Activated naive CD8-positive, alpha-beta T cell (primary cell): Measurements from ENCODE around the gene MARCHF6.
A peak's percentile ranks its signal among the peaks of the same experiment; 100 is the strongest.
"Not testable (repeated sequence)": the region's sequence is repeated elsewhere in the genome, so short reads cannot be mapped to it uniquely, and the experiment has no call there.

Source experiments
- H3K27ac Mint-ChIP-seq: one replicate; pipeline ENCODE4 v1.8.0; 2021; ENCODE audit warnings: mixed read lengths
- H3K27me3 Mint-ChIP-seq: one replicate; pipeline ENCODE4 v1.8.0; 2021; ENCODE audit warnings: mixed read lengths
- H3K36me3 Mint-ChIP-seq: one replicate; pipeline ENCODE4 v1.8.0; 2021; ENCODE audit warnings: mixed read lengths
- H3K4me1 Mint-ChIP-seq: one replicate; pipeline ENCODE4 v1.8.0; 2021; ENCODE audit warnings: low read depth, mixed read lengths
- H3K4me3 Mint-ChIP-seq: one replicate; pipeline ENCODE4 v1.8.0; 2021; ENCODE audit warnings: mild to moderate bottlenecking, mixed read lengths
- H3K9me3 Mint-ChIP-seq: one replicate; pipeline ENCODE4 v1.8.0; 2021; ENCODE audit warnings: low read depth, mixed read lengths

The MARCHF6 gene

DNA sequence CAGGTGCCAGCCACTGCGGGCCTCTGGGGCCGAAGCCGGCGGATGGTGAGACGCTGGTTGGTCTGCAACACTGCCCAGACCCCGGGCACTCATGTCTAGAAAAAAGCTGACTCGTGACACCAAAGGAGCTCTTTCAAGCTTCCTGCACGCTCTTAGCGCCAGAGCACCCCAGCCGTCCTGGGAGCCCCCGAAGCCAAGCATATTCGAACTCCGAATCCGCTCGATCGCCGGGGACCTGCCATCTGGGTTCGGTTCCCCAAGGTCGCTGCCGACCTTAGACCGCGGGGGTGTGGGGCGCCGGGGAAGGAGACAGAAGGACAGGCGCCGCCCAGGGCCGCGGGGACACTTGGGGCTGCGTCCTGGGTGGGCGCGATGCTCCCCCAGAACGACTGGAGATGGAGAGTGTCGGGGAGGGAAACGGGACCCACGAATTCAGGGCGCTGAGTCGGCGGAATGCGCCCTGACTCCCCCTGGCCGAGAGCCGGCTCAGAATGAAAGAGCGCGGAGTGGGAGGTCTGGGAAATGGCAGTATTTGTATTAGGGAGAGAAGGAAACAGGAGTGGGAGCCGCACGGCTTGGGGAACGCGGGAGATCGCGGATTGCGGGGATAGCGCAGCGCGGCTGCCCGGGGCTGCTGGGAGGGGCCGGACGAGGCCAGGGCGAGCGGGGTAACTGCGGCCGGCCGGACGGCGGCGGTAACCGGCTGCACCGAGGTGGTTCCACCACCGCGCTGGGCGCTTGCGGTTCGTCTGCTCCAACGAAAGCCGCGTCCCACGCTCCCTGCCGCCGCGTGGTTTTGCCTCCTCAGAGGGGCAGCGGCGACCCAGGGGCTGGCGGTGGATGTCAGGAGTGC, 20.1 kb upstream of the MARCHF6 start:
- Mint-ChIP-seq H3K9me3 (no peaks in the 10 kb centered on the region), H3K36me3 (no peaks in the 10 kb centered on the region), H3K4me1 (peaks cover 2% of the 10 kb centered on the region), H3K27me3 (peaks cover 18% of the 10 kb centered on the region), H3K27ac (no peak overlapping the region), H3K4me3 (peak overlapping the region; percentile 84)

DNA sequence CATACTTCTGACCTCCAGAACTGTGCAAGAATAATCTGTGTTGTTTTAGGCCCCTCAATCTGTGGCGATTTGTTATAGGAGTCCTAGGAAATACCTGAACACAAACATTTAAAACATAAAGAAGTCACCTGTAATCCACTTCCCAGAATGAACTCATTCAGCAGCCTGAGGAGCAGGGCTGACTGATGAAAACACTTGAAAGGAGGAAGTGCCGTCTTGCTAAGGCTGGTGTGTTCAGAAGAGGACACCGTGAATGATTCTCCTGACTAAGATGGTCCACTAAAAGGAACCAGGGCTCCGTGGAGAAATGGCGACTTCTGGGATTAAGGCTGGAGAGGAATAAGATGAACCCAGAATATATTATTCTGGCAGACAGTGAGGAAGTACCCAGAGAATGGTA, 18.7 kb upstream of the MARCHF6 start:
- peak overlapping the region; percentile 20 for H3K4me3 Mint-ChIP-seq
- peaks cover 18% of the 10 kb centered on the region for H3K27me3 Mint-ChIP-seq
- no peak overlapping the region for H3K27ac Mint-ChIP-seq
- H3K9me3 Mint-ChIP-seq = no peaks in the 10 kb centered on the region
- no peaks in the 10 kb centered on the region for H3K36me3 Mint-ChIP-seq
- H3K4me1 Mint-ChIP-seq = peaks cover 2% of the 10 kb centered on the region

DNA sequence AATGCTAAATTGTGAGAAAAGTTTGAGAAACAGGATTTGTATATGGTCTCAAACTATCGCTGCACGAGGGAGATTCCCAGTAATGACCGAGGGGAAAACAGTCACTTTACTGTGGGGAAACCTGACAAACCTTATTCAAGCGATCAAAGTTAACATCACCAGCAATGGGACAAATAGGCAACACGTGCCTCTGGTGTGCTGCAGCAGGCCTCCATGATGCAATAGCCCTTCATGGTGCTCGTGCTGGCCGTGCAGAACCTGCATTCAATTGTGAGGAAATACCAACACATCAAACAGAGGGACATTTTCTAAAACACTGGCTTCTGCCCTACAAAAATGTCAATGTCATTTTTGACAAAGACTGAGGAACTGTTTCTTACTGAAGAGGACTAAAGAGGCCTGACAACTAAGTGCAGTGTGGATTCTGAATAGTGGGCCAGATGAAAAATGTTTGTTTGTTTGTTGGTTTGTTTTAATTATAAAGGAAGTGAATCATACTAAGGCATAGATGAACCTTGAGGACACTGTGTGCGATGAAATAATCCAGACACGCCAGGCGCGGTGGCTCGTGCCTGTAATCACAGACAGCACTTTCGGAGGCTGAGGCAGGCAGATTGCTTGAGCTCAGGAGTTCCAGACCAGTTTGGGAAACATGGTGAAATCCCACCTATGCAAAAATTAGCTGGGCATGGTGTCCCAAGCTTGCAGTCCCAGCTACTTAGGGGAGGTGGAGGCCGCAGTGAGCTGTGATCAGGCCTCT, 17.6 kb upstream of the MARCHF6 start:
- peaks cover 2% of the 10 kb centered on the region for H3K4me1 Mint-ChIP-seq
- H3K27me3 Mint-ChIP-seq = peaks cover 16% of the 10 kb centered on the region
- H3K9me3 Mint-ChIP-seq = no peaks in the 10 kb centered on the region
- no peak overlapping the region for H3K4me3 Mint-ChIP-seq
- H3K36me3 Mint-ChIP-seq = no peaks in the 10 kb centered on the region
- no peak overlapping the region for H3K27ac Mint-ChIP-seq

DNA sequence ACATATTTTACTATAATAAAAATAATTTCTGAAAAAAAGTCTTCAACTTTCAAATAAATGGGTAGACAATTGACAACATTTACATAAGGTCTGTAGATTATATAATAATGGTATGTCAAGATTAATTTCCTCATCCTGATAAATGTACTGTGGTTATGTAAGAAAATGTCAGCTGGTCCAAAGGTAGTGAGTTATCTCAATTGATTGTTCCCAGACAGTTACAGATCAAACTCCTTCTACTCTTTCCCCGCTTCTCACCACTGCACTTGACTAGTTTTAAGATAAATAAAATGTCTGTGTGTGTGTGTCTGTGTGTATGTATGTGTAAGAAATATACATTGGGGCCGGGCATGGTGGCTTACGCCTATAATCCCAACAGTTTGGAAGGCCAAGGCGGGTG, 16.4 kb upstream of the MARCHF6 start:
- Mint-ChIP-seq H3K4me3 (no peak overlapping the region), H3K4me1 (peaks cover 1% of the 10 kb centered on the region), H3K36me3 (no peaks in the 10 kb centered on the region), H3K27me3 (peaks cover 12% of the 10 kb centered on the region), H3K9me3 (no peaks in the 10 kb centered on the region), H3K27ac (no peak overlapping the region)

DNA sequence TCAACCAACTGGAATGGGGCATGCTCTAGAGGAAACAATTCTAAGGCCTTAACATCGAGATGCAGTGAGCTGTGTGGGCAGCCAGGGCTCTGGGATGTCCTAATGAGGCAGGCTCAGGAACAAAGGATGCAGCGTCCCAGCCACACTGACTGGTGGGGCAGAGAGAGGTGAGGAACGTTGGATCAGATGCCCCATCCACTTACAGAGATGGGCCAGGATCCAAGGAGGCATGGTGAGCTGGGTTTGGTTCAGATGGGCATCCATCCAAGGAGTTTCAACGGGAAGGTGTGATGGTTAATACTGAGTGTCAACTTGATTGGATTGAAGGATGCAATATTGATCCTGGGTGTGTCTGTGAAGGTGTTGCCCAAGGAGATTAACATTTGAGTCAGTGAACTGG, 15.5 kb upstream of the MARCHF6 start:
- no peak overlapping the region for H3K4me3 Mint-ChIP-seq
- H3K27me3 Mint-ChIP-seq = peaks cover 8% of the 10 kb centered on the region
- H3K27ac Mint-ChIP-seq = no peak overlapping the region
- H3K36me3 Mint-ChIP-seq = no peaks in the 10 kb centered on the region
- no peaks in the 10 kb centered on the region for H3K9me3 Mint-ChIP-seq
- H3K4me1 Mint-ChIP-seq = no peaks in the 10 kb centered on the region

DNA sequence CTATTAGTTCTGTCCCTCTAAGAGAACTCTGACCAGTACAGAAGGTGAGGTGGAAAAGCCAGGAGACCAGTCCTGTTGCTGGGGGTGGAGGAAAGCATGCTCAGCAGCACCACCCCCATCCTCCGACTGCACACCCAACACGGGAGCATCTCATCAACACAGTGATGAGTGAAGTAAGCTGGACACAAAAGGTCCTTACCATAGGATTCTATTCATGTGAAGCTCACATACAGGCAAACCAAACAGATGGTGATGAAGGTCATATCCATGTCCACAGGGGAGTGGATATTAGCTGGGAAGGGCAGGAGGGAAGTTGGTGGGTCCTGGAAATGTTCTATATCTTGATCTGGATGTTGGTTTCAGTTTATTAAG, 14.8 kb upstream of the MARCHF6 start:
- H3K27ac Mint-ChIP-seq = no peak overlapping the region
- no peaks in the 10 kb centered on the region for H3K36me3 Mint-ChIP-seq
- no peak overlapping the region for H3K4me3 Mint-ChIP-seq
- no peaks in the 10 kb centered on the region for H3K9me3 Mint-ChIP-seq
- H3K27me3 Mint-ChIP-seq = peaks cover 8% of the 10 kb centered on the region
- H3K4me1 Mint-ChIP-seq = no peaks in the 10 kb centered on the region

DNA sequence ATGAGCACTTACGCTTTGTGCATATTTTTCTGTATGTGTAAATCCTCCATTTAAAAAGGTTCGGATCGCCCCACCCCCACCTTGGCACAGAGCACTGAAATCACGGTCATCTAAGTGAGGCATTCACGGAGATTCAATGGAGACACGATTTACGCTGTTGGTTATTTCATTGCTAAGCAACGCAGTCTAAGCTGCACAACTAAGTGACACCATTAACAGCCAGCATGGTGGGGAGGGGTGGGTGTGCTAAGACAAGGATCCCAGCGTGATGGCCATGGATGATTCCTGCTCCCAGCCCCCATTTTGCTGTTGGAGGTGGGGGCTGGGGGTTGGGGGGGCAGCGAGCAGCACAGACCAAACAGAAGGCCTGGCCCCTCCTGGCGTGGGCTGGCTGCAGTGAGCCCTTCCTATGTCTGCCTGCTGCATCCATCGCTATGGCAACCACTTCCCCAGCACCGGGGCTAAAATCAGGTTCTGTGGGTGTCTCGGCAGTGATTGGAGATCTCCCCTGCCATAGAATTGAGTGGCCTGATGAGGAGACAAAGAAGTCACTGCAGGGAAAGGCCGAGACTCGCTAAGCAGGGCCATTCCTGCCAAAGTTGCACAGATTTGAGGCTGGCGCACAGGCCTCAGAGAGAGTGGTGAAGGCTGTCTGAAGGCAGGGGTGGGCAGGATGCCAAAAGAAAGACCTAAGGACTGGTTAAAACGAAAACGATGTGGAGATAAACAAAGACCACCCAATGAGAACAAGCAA, 14.3 kb upstream of the MARCHF6 start:
- H3K4me3 Mint-ChIP-seq = no peak overlapping the region
- H3K36me3 Mint-ChIP-seq = no peaks in the 10 kb centered on the region
- H3K27ac Mint-ChIP-seq = no peak overlapping the region
- H3K4me1 Mint-ChIP-seq = no peaks in the 10 kb centered on the region
- H3K9me3 Mint-ChIP-seq = no peaks in the 10 kb centered on the region
- H3K27me3 Mint-ChIP-seq = peaks cover 8% of the 10 kb centered on the region

DNA sequence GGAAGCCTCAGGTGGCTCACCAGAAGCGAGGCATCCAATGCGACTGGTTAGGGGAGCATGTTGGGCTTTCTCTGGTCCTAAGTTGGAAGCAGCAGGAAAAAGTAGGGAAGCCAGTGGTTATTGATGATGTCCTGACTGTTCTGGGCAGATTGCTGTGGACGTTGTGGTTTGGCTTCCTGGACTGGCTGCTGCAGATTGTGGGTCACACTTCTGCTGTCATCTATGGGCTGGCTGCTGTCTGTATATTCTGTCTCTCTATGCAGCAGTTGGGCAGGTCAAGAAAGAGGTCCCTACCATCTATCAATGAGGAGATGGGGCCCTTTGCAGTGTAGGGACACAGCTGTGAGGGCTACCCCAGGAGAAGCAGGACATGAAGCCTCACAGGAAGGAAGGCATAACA, 13.5 kb upstream of the MARCHF6 start:
- Mint-ChIP-seq H3K4me1 (no peaks in the 10 kb centered on the region), H3K4me3 (no peak overlapping the region), H3K36me3 (no peaks in the 10 kb centered on the region), H3K27me3 (peaks cover 3% of the 10 kb centered on the region), H3K9me3 (no peaks in the 10 kb centered on the region), H3K27ac (no peak overlapping the region)

DNA sequence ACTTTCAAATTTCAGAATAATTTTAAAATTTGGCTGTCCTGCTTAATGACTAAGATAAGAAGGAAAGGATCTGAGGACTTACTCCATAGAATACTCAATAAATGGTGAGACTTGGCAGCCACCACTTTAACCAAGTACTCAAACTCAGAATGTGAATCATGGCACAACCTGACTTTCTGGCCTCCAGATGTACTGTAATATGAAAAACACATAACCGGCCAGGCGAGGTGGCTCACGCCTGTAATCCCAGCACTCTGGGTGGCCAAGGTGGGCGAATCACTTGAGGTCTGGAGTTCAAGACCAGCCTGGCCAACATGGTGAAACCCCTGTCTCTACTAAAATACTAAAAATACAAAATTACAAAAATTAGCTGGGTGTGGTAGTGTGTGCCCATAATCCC, 10.0 kb upstream of the MARCHF6 start:
- H3K4me1 Mint-ChIP-seq = no peaks in the 10 kb centered on the region
- no peak overlapping the region for H3K27ac Mint-ChIP-seq
- H3K27me3 Mint-ChIP-seq = no peaks in the 10 kb centered on the region
- H3K4me3 Mint-ChIP-seq = no peak overlapping the region
- H3K36me3 Mint-ChIP-seq = no peaks in the 10 kb centered on the region
- H3K9me3 Mint-ChIP-seq = no peaks in the 10 kb centered on the region

DNA sequence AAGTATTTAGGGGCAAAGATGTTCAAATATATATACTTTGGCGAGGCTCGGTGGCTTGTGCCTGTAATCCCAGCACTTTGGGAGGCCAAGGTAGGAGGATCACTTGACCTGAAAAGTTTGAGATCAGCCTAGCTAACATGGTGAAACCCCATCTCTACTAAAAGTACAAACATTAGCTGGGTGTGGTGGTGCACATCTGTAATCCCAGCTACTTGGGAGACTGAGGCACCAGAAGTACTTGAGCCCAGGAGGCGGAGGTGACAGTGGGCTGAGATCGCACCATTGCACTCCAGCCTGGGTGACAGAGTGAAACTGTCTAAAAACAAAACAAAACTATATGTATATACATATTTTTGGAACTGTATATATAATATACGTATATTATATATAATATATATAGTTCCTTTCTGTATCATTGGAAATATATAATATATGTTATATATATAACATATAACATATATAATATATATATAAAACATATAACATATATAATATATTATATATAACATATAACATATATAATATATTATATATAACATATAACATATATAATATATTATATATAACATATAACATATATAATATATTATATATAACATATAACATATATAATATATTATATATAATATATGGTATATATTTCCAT, 8.9 kb upstream of the MARCHF6 start:
- H3K4me1 Mint-ChIP-seq, H3K4me3 Mint-ChIP-seq, H3K36me3 Mint-ChIP-seq, H3K9me3 Mint-ChIP-seq, H3K27ac Mint-ChIP-seq, H3K27me3 Mint-ChIP-seq: not testable (repeated sequence)

DNA sequence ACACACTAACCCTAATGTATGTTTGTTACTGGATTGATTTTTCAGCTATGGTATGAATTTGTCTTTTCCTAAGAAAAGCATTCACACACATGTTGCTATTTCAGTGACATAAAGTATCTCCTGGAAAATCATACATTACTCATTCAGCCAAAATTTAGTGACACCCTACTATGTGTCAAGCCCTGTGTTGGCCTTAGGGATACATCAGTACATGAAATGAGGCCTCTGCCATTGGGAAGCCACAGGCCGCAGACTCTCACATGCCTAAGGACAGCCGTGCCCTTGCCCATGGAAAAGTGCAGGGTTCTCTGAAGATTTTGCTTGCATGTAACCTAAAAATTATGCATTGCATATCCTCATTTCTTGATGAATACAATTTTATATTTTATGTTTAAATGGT, 5.2 kb upstream of the MARCHF6 start:
- H3K36me3 Mint-ChIP-seq = no peaks in the 10 kb centered on the region
- H3K27ac Mint-ChIP-seq = no peak overlapping the region
- H3K9me3 Mint-ChIP-seq = no peaks in the 10 kb centered on the region
- H3K27me3 Mint-ChIP-seq = no peaks in the 10 kb centered on the region
- peaks cover 14% of the 10 kb centered on the region for H3K4me1 Mint-ChIP-seq
- H3K4me3 Mint-ChIP-seq = no peak overlapping the region

DNA sequence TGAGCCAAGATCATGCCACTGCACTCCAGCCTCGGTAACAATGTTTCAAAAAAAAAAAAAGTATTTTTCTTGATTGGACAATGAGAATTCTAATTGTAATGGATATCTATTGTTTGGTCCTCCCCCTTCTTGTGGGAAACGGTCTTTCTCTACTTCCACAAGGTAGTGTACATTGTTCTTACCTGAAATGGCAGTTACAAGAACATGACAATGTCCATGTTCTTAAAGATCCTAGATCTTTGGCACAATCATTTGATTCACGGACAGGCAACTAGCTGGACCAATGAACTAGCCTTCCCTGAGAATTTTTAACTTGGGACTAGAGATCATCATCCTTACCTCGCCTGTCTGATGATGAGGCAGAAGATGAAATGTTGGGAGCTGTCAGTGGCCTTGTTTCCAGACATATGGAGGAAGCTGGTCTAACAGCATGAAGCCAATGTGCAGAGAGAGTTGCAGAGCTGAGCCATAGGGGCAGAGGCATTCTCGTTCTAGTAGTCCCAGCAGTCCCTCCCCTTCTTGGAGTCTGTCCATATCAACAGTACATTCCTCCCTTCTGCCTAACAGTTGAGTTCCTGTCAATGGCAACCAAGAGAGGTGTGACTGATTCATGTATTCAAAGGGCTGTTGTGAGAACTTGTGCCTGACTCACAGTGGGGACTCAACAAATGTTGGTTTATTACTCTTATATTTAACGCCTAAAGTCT, 2.1 kb upstream of the MARCHF6 start:
- H3K4me1 Mint-ChIP-seq = peaks cover 29% of the 10 kb centered on the region
- H3K27ac Mint-ChIP-seq = peak overlapping the region; percentile 30
- no peaks in the 10 kb centered on the region for H3K27me3 Mint-ChIP-seq

DNA sequence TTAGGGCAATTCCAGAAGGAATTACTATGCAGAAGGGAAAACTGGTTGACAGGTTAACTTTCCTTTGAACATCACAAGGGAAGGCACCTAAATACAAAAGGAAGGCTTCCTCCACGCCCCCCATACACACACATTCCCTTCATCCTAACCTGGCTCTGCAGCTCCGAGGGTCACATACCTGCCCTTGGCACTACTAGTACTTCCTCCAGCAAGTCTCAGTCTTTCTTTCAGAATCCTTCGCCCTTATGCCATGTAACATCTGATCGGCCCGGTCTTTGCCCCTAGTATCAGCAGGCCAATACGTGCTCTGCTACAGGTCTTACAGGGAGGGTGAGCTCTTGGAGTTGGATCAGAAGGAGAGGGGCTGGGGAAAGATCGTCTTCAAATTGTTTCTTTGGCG, 1.6 kb upstream of the MARCHF6 start:
- Mint-ChIP-seq H3K36me3 (no peaks in the 10 kb centered on the region), H3K27ac (peak overlapping the region; percentile 30), H3K4me1 (peaks cover 33% of the 10 kb centered on the region), H3K27me3 (no peaks in the 10 kb centered on the region), H3K9me3 (no peaks in the 10 kb centered on the region), H3K4me3 (peak overlapping the region; percentile 94)

More for the DNA sequence above, 2.1 kb upstream of the MARCHF6 start:
- Mint-ChIP-seq H3K9me3 (no peaks in the 10 kb centered on the region), H3K4me3 (no peak overlapping the region), H3K36me3 (no peaks in the 10 kb centered on the region)
